A549 (cell line): Measurements from ENCODE around the gene APOA1. TPM values are rescaled to one million over a fixed set of nuclear protein-coding genes. Genes with fewer than 3 reads are reported as not detected.

Experiments
- ATAC-seq, 2 experiments: fragments of 200-7000 bp in 1 of 2; fragments of >200 bp in 1 of 2; cut with Nextera tagmentation in 1 of 2; cut with Tn5 transposase in 1 of 2; 3 replicates each; pipeline versions ENCODE4 v1.8.0 to v1.9.1; 2018 to 2020; ENCODE audit warnings: mild to moderate bottlenecking in 1 of 2, moderate library complexity in 1 of 2
- CTCF ChIA-PET: fragments of 300-600 bp; sonication (Branson Sonifier 250); formaldehyde crosslinking; extraction: SDS; loops from one replicate; lab custom pipeline; 2021; ENCODE audit warnings: antibody characterized with exemption, inconsistent platforms; lab: Yijun Ruan, JAX
- POLR2A ChIA-PET: fragments of 350-600 bp; formaldehyde crosslinking; extraction: SDS; loops from one replicate; lab custom pipeline; 2021; ENCODE audit warnings: antibody characterized with exemption, inconsistent platforms; lab: Yijun Ruan, JAX
- DNase-seq, 2 experiments: peaks; one replicate each; pipeline versions ENCODE4 v3.0.0 to v3.0.0-alpha.2; 2011 to 2016; ENCODE audit warnings: low read depth in 1 of 2, low spot score in 1 of 2
- FAIRE-seq: peaks from 2 replicates; lab custom pipeline; 2011; peaks lifted over from hg19 to GRCh38; lab: Jason Lieb, UNC
- H3K27ac ChIP-seq, 2 experiments: fragments of >200 bp; sonication (Bioruptor Twin); formaldehyde crosslinking; 3 replicates each; pipeline ENCODE4 v1.5.1; 2016 to 2017
- H3K4me1 ChIP-seq: fragments of >200 bp; sonication (Bioruptor Twin); formaldehyde crosslinking; 3 replicates; pipeline ENCODE4 v1.6.1; 2016
- H3K4me2 ChIP-seq: fragments of >200 bp; sonication (Bioruptor Twin); formaldehyde crosslinking; 3 replicates; pipeline ENCODE4 v1.6.1; 2016
- H3K4me3 ChIP-seq: fragments of >200 bp; sonication (Bioruptor Twin); formaldehyde crosslinking; 3 replicates; pipeline ENCODE4 v1.5.1; 2016
- H3K9me3 ChIP-seq: fragments of >200 bp; sonication (Bioruptor Twin); formaldehyde crosslinking; 3 replicates; pipeline ENCODE4 v1.6.1; 2016
- CBX8 ChIP-seq: fragments of 200-600 bp; sonication (generic); IDR thresholded peaks from 2 replicates; pipeline ENCODE4 v1.6.1; 2016
- ELK1 ChIP-seq: fragments of 150-350 bp; IDR thresholded peaks from 2 replicates; pipeline ENCODE4 v1.6.1; 2014; ENCODE audit warnings: low read depth, mild to moderate bottlenecking, low read length
- ESRRA ChIP-seq: fragments of 150-350 bp; IDR thresholded peaks from 2 replicates; pipeline ENCODE4 v1.6.1; 2014; ENCODE audit warnings: mild to moderate bottlenecking, low read length, borderline replicate concordance
- FOSB ChIP-seq: fragments of 250-450 bp; sonication (Bioruptor Pico); IDR thresholded peaks from 2 replicates; pipeline ENCODE4 v1.5.0; 2020; ENCODE audit warnings: mild to moderate bottlenecking, moderate library complexity
- HDAC2 ChIP-seq: fragments of 200-600 bp; sonication (generic); IDR thresholded peaks from 2 replicates; pipeline ENCODE4 v1.6.1; 2016
- HEYL ChIP-seq: fragments of 250-450 bp; sonication (Bioruptor Pico); IDR thresholded peaks from 2 replicates; pipeline ENCODE4 v1.8.0; 2021; ENCODE audit warnings: mild to moderate bottlenecking, moderate library complexity
- HOXA7 ChIP-seq: fragments of 250-450 bp; sonication (Bioruptor Pico); IDR thresholded peaks from 2 replicates; pipeline ENCODE4 v1.5.0; 2020; ENCODE audit warnings: mild to moderate bottlenecking, moderate library complexity
- HOXB13 ChIP-seq: fragments of 250-450 bp; sonication (Bioruptor Pico); IDR thresholded peaks from 2 replicates; pipeline ENCODE4 v1.5.0; 2020; ENCODE audit warnings: low read depth, mild to moderate bottlenecking, moderate library complexity
- KDM1A ChIP-seq: fragments of 200-600 bp; sonication (generic); IDR thresholded peaks from 2 replicates; pipeline ENCODE4 v1.6.1; 2016; ENCODE audit warnings: low read depth, mild to moderate bottlenecking
- MAZ ChIP-seq: fragments of 150-350 bp; IDR thresholded peaks from 2 replicates; pipeline ENCODE4 v1.6.1; 2014; ENCODE audit warnings: antibody characterized with exemption, low read depth, low read length, borderline replicate concordance
- MYC ChIP-seq: IDR thresholded peaks from 2 replicates; pipeline ENCODE4 v1.6.1; 2012; ENCODE audit warnings: mild to moderate bottlenecking, inconsistent platforms, low read length, improper control_type of control experiment, borderline replicate concordance
- PBX3 ChIP-seq: IDR thresholded peaks from 2 replicates; pipeline ENCODE4 v1.6.1; 2012
- POLR2AphosphoS2 ChIP-seq: conservative IDR thresholded peaks from 2 replicates; pipeline ENCODE4 v1.6.1; 2012; ENCODE audit warnings: low read length, improper control_type of control experiment, inconsistent platforms
- RARB ChIP-seq: fragments of 250-450 bp; sonication (Bioruptor Pico); IDR thresholded peaks from 2 replicates; pipeline ENCODE4 v1.8.0; 2021; ENCODE audit warnings: mild to moderate bottlenecking, moderate library complexity
- RCOR1 ChIP-seq: fragments of 150-350 bp; IDR thresholded peaks from 2 replicates; pipeline ENCODE4 v1.6.1; 2014; ENCODE audit warnings: antibody characterized with exemption, low read length, low read depth
- REST ChIP-seq: fragments of 200-600 bp; sonication (generic); IDR thresholded peaks from 2 replicates; pipeline ENCODE4 v1.6.1; 2016; ENCODE audit warnings: antibody characterized with exemption, mild to moderate bottlenecking, moderate library complexity
- RNF2 ChIP-seq: fragments of 200-600 bp; sonication (generic); IDR thresholded peaks from 2 replicates; pipeline ENCODE4 v1.6.1; 2016; ENCODE audit warnings: low read depth, mild to moderate bottlenecking, antibody characterized with exemption, moderate library complexity, borderline replicate concordance
- SMC3 ChIP-seq: fragments of >200 bp; sonication (Bioruptor Twin); formaldehyde crosslinking; IDR thresholded peaks from 3 replicates; pipeline ENCODE4 v1.6.1; 2018; ENCODE audit warnings: inconsistent platforms
- SREBF2 ChIP-seq: fragments of 450-650 bp; IDR thresholded peaks from 2 replicates; pipeline ENCODE4 v1.6.1; 2014; ENCODE audit warnings: mild to moderate bottlenecking, moderate library complexity
- TP53 ChIP-seq: fragments of 250-450 bp; sonication (Bioruptor Pico); IDR thresholded peaks from 2 replicates; pipeline ENCODE4 v1.5.0; 2021; ENCODE audit warnings: mild to moderate bottlenecking, moderate library complexity
- ZSCAN20 ChIP-seq: fragments of 250-450 bp; sonication (Bioruptor Pico); IDR thresholded peaks from 2 replicates; pipeline ENCODE4 v1.8.0; 2022; ENCODE audit warnings: mild to moderate bottlenecking, moderate library complexity
- WGBS: methylation state at CpG from one replicate; pipeline ENCODE4 v1.1.6; 2017; ENCODE audit errors: missing lambda C conversion rate; 5-methylcytosine and 5-hydroxymethylcytosine counted together
- polyA plus RNA-seq, 4 experiments: library from polyadenylated mRNA; depleted of rRNA in 3 of 4; stranded (reverse); fragments of >200 nt; fragmentation: RNase III in 1 of 4; extraction: RNeasy Plus Mini Kit Qiagen cat#74134 plus additional on column Dnase treatment in 1 of 4; gene quantifications; 2 replicates in 3 of 4; 3 replicates in 1 of 4; pipeline ENCODE4 v1.2.3, GENCODE V29; 2011 to 2017
- TF ChIP-seq, protein P1 (sequence below): fragments of 450-650 bp; IDR thresholded peaks from 2 replicates; pipeline ENCODE4 v1.6.1; 2014; ENCODE audit warnings: antibody characterized with exemption
- TF ChIP-seq, protein P2 (sequence below): IDR thresholded peaks from 2 replicates; pipeline ENCODE4 v1.6.1; 2012; ENCODE audit warnings: low read depth, borderline replicate concordance
- TF ChIP-seq, protein P3 (sequence below): fragments of 250-450 bp; sonication (Bioruptor Pico); IDR thresholded peaks from 2 replicates; pipeline ENCODE4 v1.5.0; 2021; ENCODE audit warnings: mild to moderate bottlenecking, moderate library complexity, borderline replicate concordance

Gene APOA1
- polyA plus RNA-seq, 2 of the 4 experiments (the other 2 are of a cell fraction) = 0.23 TPM; not detected in 1

- TF ChIP-seq, protein P1, sequence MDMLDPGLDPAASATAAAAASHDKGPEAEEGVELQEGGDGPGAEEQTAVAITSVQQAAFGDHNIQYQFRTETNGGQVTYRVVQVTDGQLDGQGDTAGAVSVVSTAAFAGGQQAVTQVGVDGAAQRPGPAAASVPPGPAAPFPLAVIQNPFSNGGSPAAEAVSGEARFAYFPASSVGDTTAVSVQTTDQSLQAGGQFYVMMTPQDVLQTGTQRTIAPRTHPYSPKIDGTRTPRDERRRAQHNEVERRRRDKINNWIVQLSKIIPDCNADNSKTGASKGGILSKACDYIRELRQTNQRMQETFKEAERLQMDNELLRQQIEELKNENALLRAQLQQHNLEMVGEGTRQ = no peak
- no peak for TF ChIP-seq CBX8
- TF ChIP-seq PBX3 = no peak
- no peak for TF ChIP-seq HOXA7 (CRISPR knock-in tag)
- TF ChIP-seq HOXB13 (CRISPR knock-in tag) = no peak
- no peak for TF ChIP-seq KDM1A
- TF ChIP-seq MAZ = no peak
- TF ChIP-seq, protein P2, sequence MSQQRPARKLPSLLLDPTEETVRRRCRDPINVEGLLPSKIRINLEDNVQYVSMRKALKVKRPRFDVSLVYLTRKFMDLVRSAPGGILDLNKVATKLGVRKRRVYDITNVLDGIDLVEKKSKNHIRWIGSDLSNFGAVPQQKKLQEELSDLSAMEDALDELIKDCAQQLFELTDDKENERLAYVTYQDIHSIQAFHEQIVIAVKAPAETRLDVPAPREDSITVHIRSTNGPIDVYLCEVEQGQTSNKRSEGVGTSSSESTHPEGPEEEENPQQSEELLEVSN = no peak
- TF ChIP-seq ZSCAN20 = no peak
- no peak for TF ChIP-seq MYC
- TF ChIP-seq SMC3 = no peak
- TF ChIP-seq POLR2AphosphoS2 = no peak
- TF ChIP-seq RNF2 = no peak
- TF ChIP-seq, protein P3, sequence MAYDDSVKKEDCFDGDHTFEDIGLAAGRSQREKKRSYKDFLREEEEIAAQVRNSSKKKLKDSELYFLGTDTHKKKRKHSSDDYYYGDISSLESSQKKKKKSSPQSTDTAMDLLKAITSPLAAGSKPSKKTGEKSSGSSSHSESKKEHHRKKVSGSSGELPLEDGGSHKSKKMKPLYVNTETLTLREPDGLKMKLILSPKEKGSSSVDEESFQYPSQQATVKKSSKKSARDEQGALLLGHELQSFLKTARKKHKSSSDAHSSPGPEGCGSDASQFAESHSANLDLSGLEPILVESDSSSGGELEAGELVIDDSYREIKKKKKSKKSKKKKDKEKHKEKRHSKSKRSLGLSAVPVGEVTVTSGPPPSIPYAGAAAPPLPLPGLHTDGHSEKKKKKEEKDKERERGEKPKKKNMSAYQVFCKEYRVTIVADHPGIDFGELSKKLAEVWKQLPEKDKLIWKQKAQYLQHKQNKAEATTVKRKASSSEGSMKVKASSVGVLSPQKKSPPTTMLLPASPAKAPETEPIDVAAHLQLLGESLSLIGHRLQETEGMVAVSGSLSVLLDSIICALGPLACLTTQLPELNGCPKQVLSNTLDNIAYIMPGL (CRISPR knock-in tag) = no peak
- DNase-seq (no peak), FAIRE-seq (no peak), ATAC-seq (no peak)
- WGBS = 96% methylated on average over 7 of the region's 7 CpGs
- POLR2A ChIA-PET = no interaction called here
- no peak overlapping the region for H3K4me2 ChIP-seq
- H3K4me1 ChIP-seq = no peaks in the 10 kb centered on the region
- no peaks in the 10 kb centered on the region for H3K9me3 ChIP-seq
- CTCF ChIA-PET = interaction anchor here (1.9 to 2.3 kb wide), 3 partner anchors 84 to 230 kb away, joined by 4 to 13 read pairs (median 5); no protein-coding TSS in a partner anchor
- no peak overlapping the region for H3K27ac ChIP-seq
- H3K4me3 ChIP-seq = no peak overlapping the region
These were observed 37.8 kb upstream of the APOA1 start for GRCh38 chr11:116875194-116875593.

- DNase-seq (no peak), ATAC-seq (no peak), FAIRE-seq (no peak)
- no peak overlapping the region for H3K27ac ChIP-seq
- no peaks in the 10 kb centered on the region for H3K9me3 ChIP-seq
- POLR2A ChIA-PET = no interaction called here
- no peak overlapping the region for H3K4me3 ChIP-seq
- CTCF ChIA-PET = interaction anchor here (1.0 to 2.3 kb wide), 4 partner anchors 11 to 232 kb away, joined by 4 to 12 read pairs (median 4); no protein-coding TSS in a partner anchor
- no peak for TF ChIP-seq ESRRA
- no peak for TF ChIP-seq HDAC2
- TF ChIP-seq HEYL (CRISPR knock-in tag) = no peak
- TF ChIP-seq FOSB (CRISPR knock-in tag) = no peak
- no peak for TF ChIP-seq ELK1
- TF ChIP-seq TP53 (CRISPR knock-in tag) = no peak
- TF ChIP-seq REST = no peak
- no peak for TF ChIP-seq RARB (CRISPR knock-in tag)
- TF ChIP-seq RNF2 = no peak
- TF ChIP-seq SREBF2 = no peak
- no peak for TF ChIP-seq RCOR1
- H3K4me1 ChIP-seq = no peaks in the 10 kb centered on the region
- no peak overlapping the region for H3K4me2 ChIP-seq
- WGBS = 94% methylated on average over 2 of the region's 2 CpGs
These were observed 36.8 kb upstream of the APOA1 start for GRCh38 chr11:116874251-116874650.
